Activated CD4-positive, alpha-beta memory T cell treated with anti-CD3 and anti-CD28 coated beads, Interleukin-2, amount 10 ng/mL, durations not matched to agents 7 days and 5 days (primary cell): ENCODE results near the gene CPNE8. TPM values are rescaled to one million over a fixed set of nuclear protein-coding genes. Genes with fewer than 3 reads are reported as not detected.

ENCODE experiments used
- CTCF ChIA-PET: fragments of 350-600 bp; sonication (Branson Sonifier 250); formaldehyde crosslinking; loops from one replicate; lab custom pipeline; 2021; ENCODE audit warnings: antibody characterized with exemption, inconsistent platforms; lab: Charles Lee
- POLR2A ChIA-PET: fragments of 350-600 bp; sonication (Branson Sonifier 250); formaldehyde crosslinking; loops from one replicate; lab custom pipeline; 2021; ENCODE audit warnings: antibody characterized with exemption; lab: Charles Lee
- DNase-seq: peaks from one replicate; pipeline ENCODE4 v3.0.0-alpha.2; 2020
- H3K27ac Mint-ChIP-seq: one replicate; pipeline ENCODE4 v1.8.0; 2021; ENCODE audit warnings: mild to moderate bottlenecking, mixed read lengths
- H3K27me3 Mint-ChIP-seq: one replicate; pipeline ENCODE4 v1.8.0; 2021; ENCODE audit warnings: mixed read lengths
- H3K36me3 Mint-ChIP-seq: one replicate; pipeline ENCODE4 v1.8.0; 2021; ENCODE audit warnings: low read depth, mixed read lengths
- H3K4me1 Mint-ChIP-seq: one replicate; pipeline ENCODE4 v1.8.0; 2021; ENCODE audit warnings: mixed read lengths
- H3K4me3 Mint-ChIP-seq: one replicate; pipeline ENCODE4 v1.8.0; 2021; ENCODE audit warnings: mild to moderate bottlenecking, mixed read lengths
- H3K9me3 Mint-ChIP-seq: one replicate; pipeline ENCODE4 v1.8.0; 2021; ENCODE audit warnings: mixed read lengths
- total RNA-seq, 2 experiments: library from RNA; stranded (reverse); gene quantifications; one replicate each; pipeline ENCODE4 v1.2.3, GENCODE V29; 2021

Gene CPNE8
- total RNA-seq, 2 experiments from 2014 or later: 4.2 to 4.6 TPM

GRCh38 chr12:38912116-38912515 lies 6.7 kb upstream of the CPNE8 start:
- H3K4me3 Mint-ChIP-seq: no peak overlapping the region
- peaks cover 3% of the 10 kb centered on the region for H3K4me1 Mint-ChIP-seq
- ChIA-PET CTCF (interaction anchor here (0.7 kb wide), 1 partner anchor 206 kb away, joined by 3 read pairs; no protein-coding TSS in a partner anchor), POLR2A (no interaction called here)
- peaks cover 8% of the 10 kb centered on the region for H3K27me3 Mint-ChIP-seq
- no peak for DNase-seq
- no peak overlapping the region for H3K27ac Mint-ChIP-seq
- H3K9me3 Mint-ChIP-seq: no peaks in the 10 kb centered on the region
- no peaks in the 10 kb centered on the region for H3K36me3 Mint-ChIP-seq

- H3K36me3 Mint-ChIP-seq: no peaks in the 10 kb centered on the region
- H3K27ac Mint-ChIP-seq: no peak overlapping the region
- peaks cover 6% of the 10 kb centered on the region for H3K4me1 Mint-ChIP-seq
- ChIA-PET POLR2A (no interaction called here), CTCF (interaction anchor here (0.7 to 1.5 kb wide), 3 partner anchors 9 to 205 kb away, joined by 3 to 5 read pairs (median 5); no protein-coding TSS in a partner anchor)
- peaks cover 10% of the 10 kb centered on the region for H3K27me3 Mint-ChIP-seq
- H3K9me3 Mint-ChIP-seq: no peaks in the 10 kb centered on the region
- no peak for DNase-seq
- no peak overlapping the region for H3K4me3 Mint-ChIP-seq
These were observed 6.2 kb upstream of the CPNE8 start for GRCh38 chr12:38911611-38912010.

- H3K4me1 Mint-ChIP-seq: peaks cover 29% of the 10 kb centered on the region
- CTCF ChIA-PET: interaction anchor here (0.7 to 2.7 kb wide), 10 partner anchors 8 to 590 kb away, joined by 3 to 19 read pairs (median 4); no protein-coding TSS in a partner anchor
- no peak for DNase-seq
- POLR2A ChIA-PET: no interaction called here
- H3K27ac Mint-ChIP-seq: no peak overlapping the region
- H3K4me3 Mint-ChIP-seq: peak overlapping the region; percentile 86
- no peaks in the 10 kb centered on the region for H3K36me3 Mint-ChIP-seq
- no peaks in the 10 kb centered on the region for H3K9me3 Mint-ChIP-seq
- peaks cover 21% of the 10 kb centered on the region for H3K27me3 Mint-ChIP-seq
These were observed 2.0 kb upstream of the CPNE8 start for GRCh38 chr12:38907201-38907923.

- ChIA-PET POLR2A (interaction anchor here (0.6 kb wide), 1 partner anchor 722 kb away, joined by 3 read pairs; no protein-coding TSS in a partner anchor), CTCF (interaction anchor here (0.6 to 2.7 kb wide), 14 partner anchors 9 to 589 kb away, joined by 3 to 19 read pairs (median 4); no protein-coding TSS in a partner anchor)
- peak; percentile 71 for DNase-seq
- no peaks in the 10 kb centered on the region for H3K36me3 Mint-ChIP-seq
- H3K4me3 Mint-ChIP-seq: peak overlapping the region; percentile 86
- H3K4me1 Mint-ChIP-seq: peaks cover 30% of the 10 kb centered on the region
- peaks cover 21% of the 10 kb centered on the region for H3K27me3 Mint-ChIP-seq
- peak overlapping the region; percentile 58 for H3K27ac Mint-ChIP-seq
- H3K9me3 Mint-ChIP-seq: no peaks in the 10 kb centered on the region
These were observed 1.2 kb upstream of the CPNE8 start for GRCh38 chr12:38906482-38907200.

- H3K4me3 Mint-ChIP-seq: peak overlapping the region; percentile 86
- DNase-seq: peak; percentile 62
- H3K36me3 Mint-ChIP-seq: no peaks in the 10 kb centered on the region
- CTCF ChIA-PET: interaction anchor here (0.7 to 2.7 kb wide), 4 partner anchors 9 to 1128 kb away, joined by 3 to 19 read pairs (median 7); no protein-coding TSS in a partner anchor
- peaks cover 21% of the 10 kb centered on the region for H3K27me3 Mint-ChIP-seq
- peak overlapping the region; percentile 83 for H3K27ac Mint-ChIP-seq
- POLR2A ChIA-PET: interaction anchor here (0.9 kb wide), 1 partner anchor 8 kb away, joined by 3 read pairs; no protein-coding TSS in a partner anchor
- no peaks in the 10 kb centered on the region for H3K9me3 Mint-ChIP-seq
- peaks cover 30% of the 10 kb centered on the region for H3K4me1 Mint-ChIP-seq
These were observed 583 bp downstream of the CPNE8 start for GRCh38 chr12:38904537-38905479.

- Mint-ChIP-seq H3K4me3 (peak overlapping the region; percentile 86), H3K9me3 (no peaks in the 10 kb centered on the region), H3K27ac (no peak overlapping the region), H3K27me3 (peaks cover 19% of the 10 kb centered on the region), H3K4me1 (peaks cover 30% of the 10 kb centered on the region), H3K36me3 (no peaks in the 10 kb centered on the region)
- no peak for DNase-seq
- ChIA-PET POLR2A (no interaction called here), CTCF (no interaction called here)
These were observed 1.8 kb downstream of the CPNE8 start for GRCh38 chr12:38903596-38903995.

GRCh38 chr12:38898001-38898684 lies 7.2 kb downstream of the CPNE8 start:
- Mint-ChIP-seq H3K4me1 (peaks cover 1% of the 10 kb centered on the region), H3K27ac (no peak overlapping the region), H3K27me3 (no peaks in the 10 kb centered on the region), H3K36me3 (no peaks in the 10 kb centered on the region), H3K4me3 (no peak overlapping the region), H3K9me3 (no peaks in the 10 kb centered on the region)
- DNase-seq: no peak
- ChIA-PET CTCF (no interaction called here), POLR2A (no interaction called here)

- CTCF ChIA-PET: interaction anchor here (3.9 kb wide), 1 partner anchor 11 kb away, joined by 19 read pairs; the partner anchor contains the start of gene CPNE8
- peaks cover 6% of the 10 kb centered on the region for H3K9me3 Mint-ChIP-seq
- H3K4me1 Mint-ChIP-seq: peaks cover 8% of the 10 kb centered on the region
- no peaks in the 10 kb centered on the region for H3K27me3 Mint-ChIP-seq
- POLR2A ChIA-PET: no interaction called here
- no peak overlapping the region for H3K4me3 Mint-ChIP-seq
- no peaks in the 10 kb centered on the region for H3K36me3 Mint-ChIP-seq
- H3K27ac Mint-ChIP-seq: no peak overlapping the region
- DNase-seq: no peak
These were observed 9.9 kb downstream of the CPNE8 start for GRCh38 chr12:38895446-38895845.

GRCh38 chr12:38892976-38893375 lies 12.4 kb downstream of the CPNE8 start:
- CTCF ChIA-PET: no interaction called here
- H3K27ac Mint-ChIP-seq: no peak overlapping the region

GRCh38 chr12:38892087-38892786 lies 13.2 kb downstream of the CPNE8 start:
- no peaks in the 10 kb centered on the region for H3K36me3 Mint-ChIP-seq
- no peak overlapping the region for H3K27ac Mint-ChIP-seq
- H3K4me1 Mint-ChIP-seq: peaks cover 8% of the 10 kb centered on the region
- H3K9me3 Mint-ChIP-seq: peaks cover 10% of the 10 kb centered on the region
- DNase-seq: no peak
- no peaks in the 10 kb centered on the region for H3K27me3 Mint-ChIP-seq
- no peak overlapping the region for H3K4me3 Mint-ChIP-seq
- POLR2A ChIA-PET: no interaction called here
- CTCF ChIA-PET: interaction anchor here (1.0 kb wide), 1 partner anchor 14 kb away, joined by 3 read pairs; the partner anchor contains the start of gene CPNE8

More at GRCh38 chr12:38892976-38893375, 12.4 kb downstream of the CPNE8 start:
- H3K9me3 Mint-ChIP-seq: peaks cover 10% of the 10 kb centered on the region
- H3K4me1 Mint-ChIP-seq: peaks cover 8% of the 10 kb centered on the region
- POLR2A ChIA-PET: no interaction called here
- H3K36me3 Mint-ChIP-seq: no peaks in the 10 kb centered on the region
- no peaks in the 10 kb centered on the region for H3K27me3 Mint-ChIP-seq
- no peak for DNase-seq
- H3K4me3 Mint-ChIP-seq: no peak overlapping the region

GRCh38 chr12:38890102-38890855 lies 15.1 kb downstream of the CPNE8 start:
- Mint-ChIP-seq H3K36me3 (no peaks in the 10 kb centered on the region), H3K4me1 (peaks cover 8% of the 10 kb centered on the region), H3K9me3 (peaks cover 10% of the 10 kb centered on the region), H3K4me3 (no peak overlapping the region), H3K27ac (no peak overlapping the region), H3K27me3 (no peaks in the 10 kb centered on the region)
- ChIA-PET POLR2A (no interaction called here), CTCF (interaction anchor here (1.2 kb wide), 1 partner anchor 17 kb away, joined by 3 read pairs; no protein-coding TSS in a partner anchor)
- DNase-seq: no peak
